ENCODE results near the gene IFI27L1. TPM values are rescaled to one million over a fixed set of nuclear protein-coding genes. Genes with fewer than 3 reads are reported as not detected.

The IFI27L1 gene
- total RNA-seq, 1 experiment from 2014 or later = 7.8 TPM

GRCh38 chr14:94111276-94112095 lies 30.4 kb downstream of the IFI27L1 start:
- Histone ChIP-seq H3K36me3 (ENCODE audit: insufficient read depth, low read length) (no peaks in the 10 kb centered on the region), H3K4me3 (ENCODE audit: low read length) (no peak overlapping the region), H3K9ac (ENCODE audit: low read length) (no peak overlapping the region), H3K27ac (ENCODE audit: low read length) (no peak overlapping the region), H3K9me3 (ENCODE audit: low read length) (no peaks in the 10 kb centered on the region), H3K4me2 (ENCODE audit: low read depth, low read length, poor library complexity, severe bottlenecking) (no peak overlapping the region), H3K9me2 (replicated peaks; ENCODE audit: insufficient read depth, low read length) (no peaks in the 10 kb centered on the region), H2AFZ (ENCODE audit: low read length) (no peak overlapping the region), H3K79me2 (ENCODE audit: low read length) (no peaks in the 10 kb centered on the region), H3K27me3 (ENCODE audit: low read length) (no peaks in the 10 kb centered on the region), H3K4me1 (ENCODE audit: low read length) (no peaks in the 10 kb centered on the region), H4K20me1 (ENCODE audit: insufficient read depth, low read depth, low read length) (no peaks in the 10 kb centered on the region)
- no peak for DNase-seq

- DNase-seq = peak; percentile 42
- Histone ChIP-seq H3K79me2 (ENCODE audit: low read length) (no peaks in the 10 kb centered on the region), H4K20me1 (ENCODE audit: insufficient read depth, low read depth, low read length) (no peaks in the 10 kb centered on the region), H2AFZ (ENCODE audit: low read length) (no peak overlapping the region), H3K36me3 (ENCODE audit: insufficient read depth, low read length) (no peaks in the 10 kb centered on the region), H3K9me3 (ENCODE audit: low read length) (no peaks in the 10 kb centered on the region), H3K9ac (ENCODE audit: low read length) (no peak overlapping the region), H3K4me3 (ENCODE audit: low read length) (no peak overlapping the region), H3K4me1 (ENCODE audit: low read length) (no peaks in the 10 kb centered on the region), H3K4me2 (ENCODE audit: low read depth, low read length, poor library complexity, severe bottlenecking) (no peak overlapping the region), H3K27ac (ENCODE audit: low read length) (no peak overlapping the region), H3K27me3 (ENCODE audit: low read length) (no peaks in the 10 kb centered on the region), H3K9me2 (replicated peaks; ENCODE audit: insufficient read depth, low read length) (no peaks in the 10 kb centered on the region)
Measured at GRCh38 chr14:94112513-94113063, 31.5 kb downstream of the IFI27L1 start.

- Histone ChIP-seq H3K36me3 (ENCODE audit: insufficient read depth, low read length) (no peaks in the 10 kb centered on the region), H3K27ac (ENCODE audit: low read length) (no peak overlapping the region), H4K20me1 (ENCODE audit: insufficient read depth, low read depth, low read length) (no peaks in the 10 kb centered on the region), H3K4me2 (ENCODE audit: low read depth, low read length, poor library complexity, severe bottlenecking) (no peak overlapping the region), H3K9me3 (ENCODE audit: low read length) (no peaks in the 10 kb centered on the region), H3K27me3 (ENCODE audit: low read length) (no peaks in the 10 kb centered on the region), H3K4me1 (ENCODE audit: low read length) (no peaks in the 10 kb centered on the region), H3K9ac (ENCODE audit: low read length) (no peak overlapping the region), H3K79me2 (ENCODE audit: low read length) (no peaks in the 10 kb centered on the region), H2AFZ (ENCODE audit: low read length) (no peak overlapping the region), H3K9me2 (replicated peaks; ENCODE audit: insufficient read depth, low read length) (no peaks in the 10 kb centered on the region), H3K4me3 (ENCODE audit: low read length) (no peak overlapping the region)
- DNase-seq = no peak
Measured at GRCh38 chr14:94113073-94113472, 32.0 kb downstream of the IFI27L1 start.

GRCh38 chr14:94113490-94113889 lies 32.4 kb downstream of the IFI27L1 start:
- no peaks in the 10 kb centered on the region for H3K27me3 ChIP-seq (ENCODE audit: low read length)
- H3K4me2 ChIP-seq (ENCODE audit: low read depth, low read length, poor library complexity, severe bottlenecking) = no peak overlapping the region
- H4K20me1 ChIP-seq (ENCODE audit: insufficient read depth, low read depth, low read length) = no peaks in the 10 kb centered on the region
- no peaks in the 10 kb centered on the region for H3K9me3 ChIP-seq (ENCODE audit: low read length)
- H3K4me1 ChIP-seq (ENCODE audit: low read length) = no peaks in the 10 kb centered on the region
- no peak for DNase-seq
- H3K36me3 ChIP-seq (ENCODE audit: insufficient read depth, low read length) = no peaks in the 10 kb centered on the region
- no peak overlapping the region for H2AFZ ChIP-seq (ENCODE audit: low read length)
- H3K9ac ChIP-seq (ENCODE audit: low read length) = no peak overlapping the region
- H3K79me2 ChIP-seq (ENCODE audit: low read length) = no peaks in the 10 kb centered on the region
- no peak overlapping the region for H3K27ac ChIP-seq (ENCODE audit: low read length)
- no peak overlapping the region for H3K4me3 ChIP-seq (ENCODE audit: low read length)
- H3K9me2 ChIP-seq (replicated peaks; ENCODE audit: insufficient read depth, low read length) = no peaks in the 10 kb centered on the region

GRCh38 chr14:94113908-94114588 lies 32.9 kb downstream of the IFI27L1 start:
- no peak overlapping the region for H3K27ac ChIP-seq (ENCODE audit: low read length)
- no peak overlapping the region for H3K4me2 ChIP-seq (ENCODE audit: low read depth, low read length, poor library complexity, severe bottlenecking)
- no peaks in the 10 kb centered on the region for H3K36me3 ChIP-seq (ENCODE audit: insufficient read depth, low read length)
- H3K9me3 ChIP-seq (ENCODE audit: low read length) = no peaks in the 10 kb centered on the region
- no peaks in the 10 kb centered on the region for H4K20me1 ChIP-seq (ENCODE audit: insufficient read depth, low read depth, low read length)
- no peak for DNase-seq
- H3K4me1 ChIP-seq (ENCODE audit: low read length) = no peaks in the 10 kb centered on the region
- H3K27me3 ChIP-seq (ENCODE audit: low read length) = no peaks in the 10 kb centered on the region
- H3K79me2 ChIP-seq (ENCODE audit: low read length) = no peaks in the 10 kb centered on the region
- no peaks in the 10 kb centered on the region for H3K9me2 ChIP-seq (replicated peaks; ENCODE audit: insufficient read depth, low read length)
- H3K9ac ChIP-seq (ENCODE audit: low read length) = no peak overlapping the region
- H2AFZ ChIP-seq (ENCODE audit: low read length) = no peak overlapping the region
- H3K4me3 ChIP-seq (ENCODE audit: low read length) = no peak overlapping the region

- no peak overlapping the region for H3K9ac ChIP-seq (ENCODE audit: low read length)
- DNase-seq = no peak
- no peak overlapping the region for H3K4me2 ChIP-seq (ENCODE audit: low read depth, low read length, poor library complexity, severe bottlenecking)
- no peaks in the 10 kb centered on the region for H3K79me2 ChIP-seq (ENCODE audit: low read length)
- H3K36me3 ChIP-seq (ENCODE audit: insufficient read depth, low read length) = no peaks in the 10 kb centered on the region
- H3K27ac ChIP-seq (ENCODE audit: low read length) = no peak overlapping the region
- H2AFZ ChIP-seq (ENCODE audit: low read length) = no peak overlapping the region
- no peaks in the 10 kb centered on the region for H3K4me1 ChIP-seq (ENCODE audit: low read length)
- no peak overlapping the region for H3K4me3 ChIP-seq (ENCODE audit: low read length)
- H4K20me1 ChIP-seq (ENCODE audit: insufficient read depth, low read depth, low read length) = no peaks in the 10 kb centered on the region
- H3K27me3 ChIP-seq (ENCODE audit: low read length) = 0 out of 2 replicates have a peak, but pooled peaks cover under 1% of the 10 kb centered on the region
- H3K9me3 ChIP-seq (ENCODE audit: low read length) = no peaks in the 10 kb centered on the region
- no peaks in the 10 kb centered on the region for H3K9me2 ChIP-seq (replicated peaks; ENCODE audit: insufficient read depth, low read length)
Measured at GRCh38 chr14:94114589-94115057, 33.5 kb downstream of the IFI27L1 start.

GRCh38 chr14:94115058-94115591 lies 34.0 kb downstream of the IFI27L1 start:
- no peaks in the 10 kb centered on the region for H3K4me1 ChIP-seq (ENCODE audit: low read length)
- H3K79me2 ChIP-seq (ENCODE audit: low read length) = no peaks in the 10 kb centered on the region
- no peak overlapping the region for H3K4me2 ChIP-seq (ENCODE audit: low read depth, low read length, poor library complexity, severe bottlenecking)
- H3K4me3 ChIP-seq (ENCODE audit: low read length) = no peak overlapping the region
- no peaks in the 10 kb centered on the region for H3K36me3 ChIP-seq (ENCODE audit: insufficient read depth, low read length)
- H2AFZ ChIP-seq (ENCODE audit: low read length) = no peak overlapping the region
- no peak overlapping the region for H3K9ac ChIP-seq (ENCODE audit: low read length)
- 0 out of 2 replicates have a peak, but pooled peaks cover 4% of the 10 kb centered on the region for H3K27me3 ChIP-seq (ENCODE audit: low read length)
- H3K27ac ChIP-seq (ENCODE audit: low read length) = no peak overlapping the region
- no peaks in the 10 kb centered on the region for H4K20me1 ChIP-seq (ENCODE audit: insufficient read depth, low read depth, low read length)
- H3K9me3 ChIP-seq (ENCODE audit: low read length) = no peaks in the 10 kb centered on the region
- peak; percentile 39 for DNase-seq
- no peaks in the 10 kb centered on the region for H3K9me2 ChIP-seq (replicated peaks; ENCODE audit: insufficient read depth, low read length)

GRCh38 chr14:94115631-94116030 lies 34.5 kb downstream of the IFI27L1 start:
- no peaks in the 10 kb centered on the region for H3K36me3 ChIP-seq (ENCODE audit: insufficient read depth, low read length)
- H3K79me2 ChIP-seq (ENCODE audit: low read length) = no peaks in the 10 kb centered on the region
- no peak overlapping the region for H2AFZ ChIP-seq (ENCODE audit: low read length)
- H3K27me3 ChIP-seq (ENCODE audit: low read length) = 0 out of 2 replicates have a peak, but pooled peaks cover 4% of the 10 kb centered on the region
- DNase-seq = no peak
- H4K20me1 ChIP-seq (ENCODE audit: insufficient read depth, low read depth, low read length) = no peaks in the 10 kb centered on the region
- no peak overlapping the region for H3K9ac ChIP-seq (ENCODE audit: low read length)
- H3K4me2 ChIP-seq (ENCODE audit: low read depth, low read length, poor library complexity, severe bottlenecking) = no peak overlapping the region
- no peak overlapping the region for H3K4me3 ChIP-seq (ENCODE audit: low read length)
- no peaks in the 10 kb centered on the region for H3K9me2 ChIP-seq (replicated peaks; ENCODE audit: insufficient read depth, low read length)
- no peaks in the 10 kb centered on the region for H3K9me3 ChIP-seq (ENCODE audit: low read length)
- no peaks in the 10 kb centered on the region for H3K4me1 ChIP-seq (ENCODE audit: low read length)
- H3K27ac ChIP-seq (ENCODE audit: low read length) = no peak overlapping the region
